ENCODE measurements around the gene TMEM200B.

GRCh38 chr1:29105822-29106221 is 17.9 kb downstream of the TMEM200B start:
- TF ChIP-seq, protein P1, sequence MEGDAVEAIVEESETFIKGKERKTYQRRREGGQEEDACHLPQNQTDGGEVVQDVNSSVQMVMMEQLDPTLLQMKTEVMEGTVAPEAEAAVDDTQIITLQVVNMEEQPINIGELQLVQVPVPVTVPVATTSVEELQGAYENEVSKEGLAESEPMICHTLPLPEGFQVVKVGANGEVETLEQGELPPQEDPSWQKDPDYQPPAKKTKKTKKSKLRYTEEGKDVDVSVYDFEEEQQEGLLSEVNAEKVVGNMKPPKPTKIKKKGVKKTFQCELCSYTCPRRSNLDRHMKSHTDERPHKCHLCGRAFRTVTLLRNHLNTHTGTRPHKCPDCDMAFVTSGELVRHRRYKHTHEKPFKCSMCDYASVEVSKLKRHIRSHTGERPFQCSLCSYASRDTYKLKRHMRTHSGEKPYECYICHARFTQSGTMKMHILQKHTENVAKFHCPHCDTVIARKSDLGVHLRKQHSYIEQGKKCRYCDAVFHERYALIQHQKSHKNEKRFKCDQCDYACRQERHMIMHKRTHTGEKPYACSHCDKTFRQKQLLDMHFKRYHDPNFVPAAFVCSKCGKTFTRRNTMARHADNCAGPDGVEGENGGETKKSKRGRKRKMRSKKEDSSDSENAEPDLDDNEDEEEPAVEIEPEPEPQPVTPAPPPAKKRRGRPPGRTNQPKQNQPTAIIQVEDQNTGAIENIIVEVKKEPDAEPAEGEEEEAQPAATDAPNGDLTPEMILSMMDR (IDR thresholded peaks at IDR 0.05; ENCODE audit: low read depth, low read length) = no peak
- TF ChIP-seq POLR2A (IDR thresholded peaks at IDR 0.05; ENCODE audit: extremely low read depth, insufficient read length) (no peak), MYC (IDR thresholded peaks at IDR 0.05; ENCODE audit: low read depth, low read length) (no peak)

All from NB4 (cell line).